RKO (cell line): Measurements from ENCODE around the gene PDK2.
"Not testable (repeated sequence)": the region's sequence is repeated elsewhere in the genome, so short reads cannot be mapped to it uniquely, and the experiment has no call there.

Source experiments
- DNase-seq: peaks from one replicate; pipeline ENCODE4 v3.0.0-alpha.2; 2016; ENCODE audit warnings: low spot score

PDK2 gene

DNA sequence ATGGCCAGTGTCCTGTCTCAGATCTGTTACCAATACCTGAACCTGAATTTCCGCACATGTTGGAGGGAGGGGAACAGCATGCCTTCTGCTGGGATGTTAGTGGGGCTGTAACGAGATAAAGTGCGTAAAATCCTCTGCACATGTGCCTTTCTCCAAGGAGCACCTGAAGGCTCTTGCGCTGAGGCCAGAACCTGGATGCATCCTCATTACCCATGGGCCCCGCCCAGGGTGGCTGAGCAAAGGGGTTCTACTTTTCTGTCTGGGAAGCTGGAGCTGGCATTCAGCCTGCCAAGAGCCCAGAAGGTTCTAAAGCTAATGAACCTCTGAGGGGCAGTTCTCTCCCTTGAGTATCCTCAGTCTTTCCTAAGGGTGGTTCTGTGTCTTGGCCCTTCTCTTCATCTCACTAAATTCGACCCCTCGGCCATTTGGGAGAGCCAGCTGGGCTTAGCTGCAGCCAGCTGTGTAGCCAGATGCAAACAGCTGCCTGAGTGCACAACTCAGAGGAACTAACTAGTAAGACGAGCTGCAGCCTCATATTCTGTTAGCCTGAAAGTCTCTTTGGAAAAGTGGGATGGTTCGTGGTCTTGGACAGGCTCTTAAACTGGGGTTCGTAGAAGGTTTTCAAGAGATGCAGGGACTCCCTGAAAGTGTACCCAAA lies 36.7 kb upstream of the PDK2 start:
- no peak for DNase-seq

DNA sequence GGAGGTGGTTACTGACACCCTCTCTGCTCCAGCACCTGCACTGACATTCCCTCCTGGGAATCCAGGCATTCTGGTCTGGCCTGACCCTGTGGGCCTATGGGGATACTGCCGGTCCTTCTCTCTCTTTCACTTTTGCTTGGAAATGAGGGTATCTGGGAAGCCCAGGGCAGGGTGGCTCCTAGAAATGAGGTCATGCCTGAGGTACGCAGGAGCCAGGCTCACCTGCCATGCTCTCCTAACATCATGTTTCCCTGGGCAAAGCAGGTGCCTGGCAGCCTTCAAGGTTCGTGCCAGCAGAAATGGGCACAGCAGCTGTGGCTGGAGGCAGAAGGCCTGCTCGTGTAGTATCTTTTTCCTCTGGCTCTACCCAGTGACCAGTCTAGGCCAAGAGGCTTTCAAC lies 35.9 kb upstream of the PDK2 start:
- no peak for DNase-seq

DNA sequence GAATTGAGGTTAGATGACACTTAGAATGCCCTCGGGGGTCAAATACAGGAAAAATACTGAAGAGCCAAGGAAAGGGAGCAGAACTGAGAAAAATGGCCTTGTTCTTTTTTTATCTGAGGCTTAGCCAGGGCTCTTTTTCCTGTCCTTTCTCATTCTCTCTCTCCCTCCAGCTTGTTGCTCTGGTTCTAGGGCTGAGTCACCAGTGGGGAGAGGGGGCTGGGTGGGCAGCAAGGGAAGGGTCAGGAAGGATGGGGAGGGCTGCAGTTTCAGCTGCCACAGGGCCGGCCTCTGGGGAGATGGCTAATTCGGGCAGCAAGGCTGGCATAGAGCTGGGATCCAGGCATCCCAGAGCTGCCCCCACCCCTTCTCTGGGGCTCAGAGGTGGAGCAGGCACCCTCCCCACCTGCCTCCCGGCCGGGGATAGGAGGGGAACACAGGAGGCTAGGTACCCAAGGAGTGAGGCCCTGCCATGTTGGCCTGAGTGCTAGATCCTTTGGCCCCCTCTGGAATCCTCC lies 35.3 kb upstream of the PDK2 start:
- DNase-seq, result no peak

DNA sequence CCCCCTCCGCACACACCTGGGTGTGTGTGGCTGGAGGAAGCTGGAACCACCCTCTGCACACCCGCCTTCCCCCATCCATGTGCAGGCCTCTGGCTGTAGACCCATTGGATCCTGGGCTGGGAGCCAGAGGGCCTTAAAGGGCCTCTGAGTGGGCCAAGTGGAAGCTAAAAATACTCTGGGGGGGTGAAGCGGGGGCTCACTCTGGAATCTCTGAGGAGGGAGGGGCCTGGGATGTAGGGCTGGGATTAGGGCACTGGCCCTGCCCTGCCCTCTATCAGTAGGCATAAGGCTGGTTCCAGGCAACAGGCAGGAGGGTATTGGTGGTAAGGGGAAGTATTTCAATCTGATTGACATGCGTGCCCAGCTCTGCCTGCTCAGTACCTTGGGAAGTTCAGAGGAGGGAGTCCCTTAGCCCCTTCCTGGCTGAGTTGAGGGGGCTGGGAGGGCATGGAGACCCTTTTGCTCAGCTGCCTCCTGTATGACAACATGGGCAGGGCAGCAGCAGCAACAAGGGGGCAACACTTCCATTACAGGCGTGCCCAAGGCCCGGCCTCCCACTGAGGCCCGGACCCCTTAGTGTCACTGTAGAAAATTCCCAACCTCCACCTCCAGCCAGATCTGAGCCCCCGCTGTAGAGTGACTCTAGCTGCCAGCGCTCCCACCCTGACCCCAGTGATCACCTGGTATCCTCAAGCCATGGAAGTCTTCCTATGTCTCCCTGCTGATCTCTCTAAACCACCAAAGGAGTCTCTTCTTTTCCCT lies 34.0 kb upstream of the PDK2 start:
- no peak for DNase-seq

DNA sequence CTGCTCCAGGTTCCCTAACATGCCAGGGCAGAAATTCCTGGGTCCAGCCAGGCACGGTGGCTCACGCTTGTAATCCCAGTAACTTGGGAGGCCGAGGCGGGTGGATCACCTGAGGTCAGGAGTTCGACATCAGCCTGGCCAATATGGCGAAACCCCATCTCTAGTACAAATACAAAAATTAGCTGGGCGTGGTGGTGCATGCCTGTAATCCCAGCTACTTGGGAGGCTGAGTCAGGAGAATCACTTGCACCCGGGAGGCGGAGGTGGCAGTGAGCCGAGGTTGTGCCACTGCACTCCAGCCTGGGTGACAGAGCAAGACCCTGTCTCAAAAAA lies 33.5 kb upstream of the PDK2 start:
- not testable (repeated sequence) for DNase-seq

DNA sequence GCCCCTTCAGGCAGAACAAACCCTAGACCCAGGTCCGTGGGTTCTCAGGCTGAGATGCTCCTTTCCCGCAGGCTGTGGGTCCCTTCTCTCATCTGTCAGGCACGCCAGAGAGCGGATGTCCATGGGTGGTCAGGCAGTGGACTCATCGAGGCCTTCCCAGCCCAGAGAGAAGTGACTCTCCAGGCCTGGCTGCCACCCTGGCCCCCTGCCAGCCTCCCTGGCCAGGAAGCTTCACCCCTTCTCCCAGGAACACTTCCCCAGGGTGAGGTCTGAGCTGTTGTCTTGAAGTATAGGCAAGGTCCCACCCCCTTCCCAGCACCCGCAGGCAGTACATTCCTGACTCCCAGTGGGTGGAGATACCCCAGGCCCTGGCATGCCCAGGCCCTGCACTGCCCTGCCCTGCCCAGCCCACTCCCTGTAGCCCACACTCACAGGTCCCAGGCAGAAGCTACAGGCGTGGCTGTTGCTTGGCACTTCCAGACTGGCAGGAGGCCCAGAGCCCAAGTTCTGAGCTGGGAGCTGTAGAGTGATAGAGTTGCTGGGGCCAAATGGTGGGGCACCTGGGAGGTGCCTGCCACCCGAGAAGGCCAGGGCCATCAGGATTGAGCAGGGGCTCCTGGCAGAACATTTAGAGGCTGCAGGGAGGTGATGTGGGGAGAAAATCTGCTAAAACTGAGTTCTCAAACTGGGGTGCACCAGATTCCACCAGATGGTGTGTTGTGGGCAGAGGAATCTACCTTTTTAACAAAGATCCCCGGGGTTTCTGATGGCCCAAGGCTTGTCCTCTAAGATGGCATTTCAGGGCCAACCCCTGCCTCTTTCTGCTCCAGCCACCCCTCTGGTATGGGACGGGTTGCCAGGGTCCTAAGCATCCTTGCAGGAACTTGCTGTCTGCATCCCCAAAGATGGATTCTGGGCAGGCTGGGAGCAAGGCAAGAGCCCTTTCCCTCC lies 32.6 kb upstream of the PDK2 start:
- DNase-seq, result no peak

GRCh38 chr17:50063561-50064252 lies 31.4 kb upstream of the PDK2 start:
- DNase-seq, result no peak

DNA sequence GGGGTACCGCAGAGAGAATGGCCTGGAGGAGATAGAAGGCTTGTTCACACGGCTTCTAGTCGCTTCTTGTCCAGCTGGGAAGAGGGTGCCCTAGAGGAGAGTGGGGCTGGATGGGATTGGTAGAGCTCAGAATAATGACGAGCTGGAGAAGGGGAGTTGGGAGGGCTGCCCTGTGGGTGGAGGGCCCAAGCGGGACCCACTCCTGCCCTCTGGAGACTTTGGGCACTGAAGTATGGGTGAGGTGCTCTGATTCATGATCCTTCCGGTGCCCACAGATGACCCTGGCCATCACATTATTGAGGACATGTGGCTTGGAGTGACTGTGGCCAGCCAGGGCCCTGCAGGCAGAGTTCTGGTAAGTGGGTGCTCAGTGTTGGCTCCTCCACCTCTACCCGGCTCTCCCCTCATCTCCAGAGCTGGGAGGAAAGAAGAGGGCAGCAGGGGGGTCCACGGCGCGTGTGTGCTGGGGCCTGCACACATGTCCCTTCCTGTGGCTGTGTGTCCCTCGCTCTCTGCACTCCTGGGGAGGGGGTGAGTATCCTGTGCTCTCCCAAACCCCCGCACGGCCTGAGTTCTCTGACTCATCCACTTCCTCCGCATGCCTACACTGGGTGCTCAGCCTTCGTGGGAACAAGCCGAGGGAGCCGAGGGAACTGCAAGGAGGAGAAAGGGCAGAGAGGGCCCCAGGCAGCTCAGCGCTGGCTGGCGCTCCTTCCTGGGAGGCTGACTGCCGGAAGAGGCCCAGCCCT lies 30.7 kb upstream of the PDK2 start:
- DNase-seq, result peak; percentile 95

DNA sequence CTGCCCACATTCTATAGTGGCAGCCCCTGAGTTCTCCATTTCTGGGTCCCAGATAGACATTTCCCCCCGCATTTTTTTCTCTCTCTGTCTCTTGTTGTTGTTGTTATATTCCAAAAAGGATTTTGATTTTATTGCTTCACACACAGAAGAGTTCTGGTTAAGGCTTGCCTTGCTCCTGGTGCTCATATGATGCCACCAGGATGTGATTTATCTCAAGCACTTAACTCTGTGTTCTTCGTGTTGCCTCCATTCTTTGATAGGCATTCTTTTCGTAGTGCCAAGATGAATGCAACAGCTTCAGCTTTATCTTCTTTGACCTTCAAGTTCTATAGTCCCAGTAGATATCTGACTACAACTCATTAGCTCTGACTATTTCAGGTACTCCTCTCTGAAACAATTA lies 30.1 kb upstream of the PDK2 start:
- DNase-seq, result no peak

DNA sequence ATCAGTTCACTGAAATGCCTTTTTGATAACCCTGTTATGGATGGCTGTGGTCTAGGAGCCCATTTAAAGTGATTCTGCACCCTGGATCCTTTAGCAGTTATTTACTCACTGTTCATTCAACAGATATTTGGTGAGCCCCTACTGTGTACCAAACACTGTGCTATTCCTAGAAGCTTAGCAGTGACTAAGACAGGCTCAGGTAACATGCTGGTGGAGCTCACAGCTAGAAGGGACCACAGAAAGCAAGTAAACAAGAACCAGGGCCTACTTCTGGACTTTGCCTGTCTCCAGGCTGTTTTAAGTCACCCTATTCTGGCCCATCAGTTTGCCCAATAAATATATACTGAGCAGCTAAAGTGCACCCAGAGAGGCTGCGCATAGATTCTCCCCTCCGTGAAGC lies 28.2 kb upstream of the PDK2 start:
- DNase-seq, result no peak

DNA sequence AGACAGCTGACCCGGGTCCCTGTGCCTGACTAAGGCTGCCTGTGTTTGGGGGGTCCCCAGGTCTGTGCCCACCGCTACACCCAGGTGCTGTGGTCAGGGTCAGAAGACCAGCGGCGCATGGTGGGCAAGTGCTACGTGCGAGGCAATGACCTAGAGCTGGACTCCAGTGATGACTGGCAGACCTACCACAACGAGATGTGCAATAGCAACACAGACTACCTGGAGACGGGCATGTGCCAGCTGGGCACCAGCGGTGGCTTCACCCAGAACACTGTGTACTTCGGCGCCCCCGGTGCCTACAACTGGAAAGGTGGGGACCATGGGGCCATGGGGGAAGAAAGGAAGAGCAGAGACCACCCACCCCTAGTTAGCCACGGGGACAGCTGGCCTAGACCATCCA lies 27.2 kb upstream of the PDK2 start:
- no peak for DNase-seq

- DNase-seq, result no peak
Observed at GRCh38 chr17:50070908-50071680, 24.1 kb upstream of the PDK2 start.

DNA sequence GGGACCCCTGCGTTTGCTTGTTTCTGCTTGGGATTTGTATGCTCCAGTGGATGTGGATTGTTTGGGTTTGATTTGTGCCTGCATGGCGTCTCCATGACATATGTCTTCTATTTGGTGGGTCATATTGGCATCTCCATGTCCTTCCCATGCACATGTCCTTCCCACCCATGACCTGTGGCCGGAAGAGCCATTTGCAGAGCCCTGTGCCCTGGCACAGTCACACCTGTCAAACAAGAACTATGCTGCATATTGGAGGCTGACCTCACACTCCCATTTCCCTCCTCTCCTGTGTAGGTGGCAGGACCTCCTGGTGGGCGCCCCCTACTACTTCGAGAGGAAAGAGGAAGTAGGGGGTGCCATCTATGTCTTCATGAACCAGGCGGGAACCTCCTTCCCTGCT lies 23.5 kb upstream of the PDK2 start:
- DNase-seq, result no peak

- DNase-seq, result no peak
Observed at GRCh38 chr17:50072130-50072529, 23.0 kb upstream of the PDK2 start.

DNA sequence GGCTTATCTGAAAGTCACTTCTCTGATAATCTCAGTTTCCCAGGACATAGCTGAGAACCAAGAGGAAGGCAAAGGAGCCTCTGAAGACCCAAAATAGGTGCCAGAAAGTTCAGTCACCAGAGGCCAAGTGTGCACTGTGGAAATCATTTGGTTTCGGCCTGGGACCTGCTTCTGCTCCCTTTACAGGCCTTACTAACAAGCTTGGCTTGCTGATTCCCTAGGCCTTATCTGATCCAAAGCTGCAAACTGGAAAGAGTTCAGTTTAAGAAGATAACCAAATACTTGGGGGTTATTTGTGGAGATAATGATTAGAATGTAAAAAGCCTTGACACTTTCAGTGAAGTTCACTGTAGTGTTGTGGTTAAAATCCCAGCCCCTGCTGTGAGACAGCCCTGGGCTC lies 22.2 kb upstream of the PDK2 start:
- no peak for DNase-seq

- DNase-seq, result no peak
Observed at GRCh38 chr17:50074227-50074626, 20.9 kb upstream of the PDK2 start.

GRCh38 chr17:50075446-50076032 lies 19.6 kb upstream of the PDK2 start:
- no peak for DNase-seq

- DNase-seq, result no peak
Observed at GRCh38 chr17:50076221-50076590, 18.9 kb upstream of the PDK2 start.

DNA sequence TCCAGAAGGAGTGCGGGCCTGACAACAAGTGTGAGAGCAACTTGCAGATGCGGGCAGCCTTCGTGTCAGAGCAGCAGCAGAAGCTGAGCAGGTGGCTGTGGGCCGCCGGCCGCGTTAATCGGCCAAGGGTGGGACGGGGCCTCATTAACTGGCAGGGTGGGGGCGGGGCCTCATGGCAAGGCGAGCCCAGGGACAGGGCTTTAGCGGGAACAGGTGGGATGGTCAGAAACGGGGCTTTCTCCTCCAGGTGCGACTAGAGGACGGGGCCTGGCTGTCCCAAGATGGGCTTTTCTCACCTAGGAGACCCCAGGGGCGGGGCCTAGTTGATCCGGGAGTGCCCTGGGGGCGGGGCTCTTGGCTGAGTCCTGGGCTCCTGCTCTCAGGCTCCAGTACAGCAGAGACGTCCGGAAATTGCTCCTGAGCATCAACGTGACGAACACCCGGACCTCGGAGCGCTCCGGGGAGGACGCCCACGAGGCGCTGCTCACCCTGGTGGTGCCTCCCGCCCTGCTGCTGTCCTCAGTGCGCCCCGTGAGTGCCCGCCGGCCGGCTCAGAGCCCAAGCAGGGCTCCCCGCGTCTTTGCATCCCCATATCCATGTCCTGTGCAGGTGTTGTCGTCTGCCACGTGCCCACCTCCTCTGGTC lies 18.4 kb upstream of the PDK2 start:
- DNase-seq, result no peak

GRCh38 chr17:50078430-50078829 lies 16.7 kb upstream of the PDK2 start:
- no peak for DNase-seq
